AG04450 (cell line): Measurements from ENCODE around the gene SPON1. TPM values are rescaled to one million over a fixed set of nuclear protein-coding genes. Genes with fewer than 3 reads are reported as not detected.

Experiments used
- CTCF ChIA-PET: fragments of 300-600, 350-600 bp; formaldehyde crosslinking; extraction: SDS; loops from one replicate; lab custom pipeline; 2022; ENCODE audit warnings: antibody characterized with exemption, inconsistent platforms; lab: Charles Lee
- POLR2A ChIA-PET: fragments of 350-600 bp; formaldehyde crosslinking; extraction: SDS; loops from one replicate; lab custom pipeline; 2021; ENCODE audit warnings: antibody characterized with exemption, inconsistent platforms; lab: Yijun Ruan, JAX
- DNase-seq: peaks from one replicate; pipeline ENCODE4 v3.0.0-alpha.2; 2011; ENCODE audit warnings: low read depth, low spot score
- H3K27ac ChIP-seq: one replicate; pipeline ENCODE4 v1.5.1; 2012; ENCODE audit warnings: low read depth, low read length, control low read depth
- H3K27me3 ChIP-seq: one replicate; pipeline ENCODE4 v1.6.0; 2012; ENCODE audit warnings: low read length; ENCODE audit not compliant: control insufficient read depth, insufficient read depth
- H3K4me3 ChIP-seq: 2 replicates; pipeline ENCODE4 v1.5.1; 2011; ENCODE audit warnings: mild to moderate bottlenecking, low read depth, low read length, control low read depth
- H3K9me3 ChIP-seq: 2 replicates; pipeline ENCODE4 v1.5.1; 2012; ENCODE audit warnings: low read length; ENCODE audit not compliant: control insufficient read depth, insufficient read depth
- CTCF ChIP-seq: IDR thresholded peaks from 2 replicates; pipeline ENCODE4 v1.5.1; 2011; ENCODE audit warnings: low read depth, low read length, control low read depth, inconsistent platforms
- polyA minus RNA-seq: library from RNA; depleted of rRNA, polyadenylated mRNA; stranded (reverse); fragments of >200 nt; gene quantifications from 2 replicates; pipeline ENCODE4 v1.2.3, GENCODE V29; 2011; rRNA and poly(A)+ RNA removed
- polyA plus RNA-seq: library from polyadenylated mRNA; depleted of rRNA; stranded (reverse); fragments of >200 nt; gene quantifications from 2 replicates; pipeline ENCODE4 v1.2.3, GENCODE V29; 2011; rRNA removed

Gene SPON1
- polyA plus RNA-seq (0.30 and 0.53 TPM in 2 replicates), polyA minus RNA-seq (0.35 and 0.41 TPM in 2 replicates)

GRCh38 chr11:13962562-13963168, at the start of gene SPON1:
Gene SPON1, plus strand, starts transcription at chr11:13962723. Its CDS starts 182 bp downstream, at chr11:13962905.
- no peaks in the 10 kb centered on the region; the same call in 1 of the 2 replicates for H3K9me3 ChIP-seq
- peak within 1 kb of the TSS; percentile 38 for H3K4me3 ChIP-seq
- no peak for TF ChIP-seq CTCF
- ChIA-PET CTCF (interaction anchor here (0.6 to 1.4 kb wide), 3 partner anchors 14 to 287 kb away, joined by 3 to 4 read pairs (median 3); no protein-coding TSS in a partner anchor), POLR2A (no interaction called here)
- peaks cover 80% of the 10 kb centered on the region for H3K27me3 ChIP-seq
- DNase-seq = no peak
- H3K27ac ChIP-seq = no peak within 1 kb of the TSS

GRCh38 chr11:13917264-13917663, 45.3 kb upstream of the SPON1 start:
- H3K9me3 ChIP-seq = no peaks in the 10 kb centered on the region
- no peak for TF ChIP-seq CTCF
- POLR2A ChIA-PET = no interaction called here
- CTCF ChIA-PET = no interaction called here
- H3K27ac ChIP-seq = no peak overlapping the region
- no peak overlapping the region for H3K4me3 ChIP-seq
- peaks cover 3% of the 10 kb centered on the region for H3K27me3 ChIP-seq
- DNase-seq = no peak

- Histone ChIP-seq H3K9me3 (no peaks in the 10 kb centered on the region), H3K27me3 (peaks cover 8% of the 10 kb centered on the region), H3K27ac (no peak overlapping the region), H3K4me3 (no peak overlapping the region)
- DNase-seq = no peak
- CTCF ChIA-PET = no interaction called here
- POLR2A ChIA-PET = no interaction called here
- no peak for TF ChIP-seq CTCF
These were observed 44.6 kb upstream of the SPON1 start for GRCh38 chr11:13917904-13918303.

GRCh38 chr11:13920756-13921155, 41.8 kb upstream of the SPON1 start:
- ChIA-PET POLR2A (no interaction called here), CTCF (no interaction called here)
- no peak for TF ChIP-seq CTCF
- peaks cover 10% of the 10 kb centered on the region for H3K27me3 ChIP-seq
- H3K27ac ChIP-seq = no peak overlapping the region
- no peaks in the 10 kb centered on the region for H3K9me3 ChIP-seq
- DNase-seq = no peak
- no peak overlapping the region for H3K4me3 ChIP-seq

GRCh38 chr11:13921545-13921944, 41.0 kb upstream of the SPON1 start:
- no peak for TF ChIP-seq CTCF
- POLR2A ChIA-PET = no interaction called here
- DNase-seq = no peak
- Histone ChIP-seq H3K4me3 (no peak overlapping the region), H3K27me3 (peaks cover 10% of the 10 kb centered on the region), H3K9me3 (no peaks in the 10 kb centered on the region), H3K27ac (no peak overlapping the region)
- CTCF ChIA-PET = no interaction called here
